Neural cell (in vitro differentiated cells): Measurements from ENCODE around the gene RPUSD3. TPM values are rescaled to one million over a fixed set of nuclear protein-coding genes. Genes with fewer than 3 reads are reported as not detected.

ENCODE experiments used
- H2AFZ ChIP-seq: fragments of 200-600, 300-800 bp; sonication (generic), shearing (Covaris generic); 2 replicates; pipeline ENCODE4 v1.6.0; 2014; ENCODE audit warnings: low read depth, mild to moderate bottlenecking, antibody characterized with exemption, low read length, moderate library complexity
- H3F3A ChIP-seq: fragments of 200-600 bp; shearing (Covaris generic); 2 replicates; pipeline ENCODE4 v1.6.1; 2016; ENCODE audit warnings: mild to moderate bottlenecking, moderate library complexity, mixed read lengths, antibody characterized with exemption, low read length; ENCODE audit not compliant: insufficient read depth, poor library complexity, severe bottlenecking
- H3K27ac ChIP-seq: fragments of 200-600, 300-800 bp; sonication (generic), shearing (Covaris generic); 2 replicates; pipeline ENCODE4 v1.5.1; 2014; ENCODE audit warnings: mild to moderate bottlenecking, low read length, moderate library complexity
- H3K27me3 ChIP-seq: fragments of 300-800, 200-600 bp; sonication (generic), shearing (Covaris generic); 2 replicates; pipeline ENCODE4 v1.6.0; 2014; ENCODE audit warnings: mild to moderate bottlenecking, low read depth, low read length, moderate library complexity; ENCODE audit not compliant: insufficient read depth
- H3K36me3 ChIP-seq: fragments of 300-800, 200-600 bp; sonication (generic), shearing (Covaris generic); 2 replicates; pipeline ENCODE4 v1.5.1; 2014; ENCODE audit warnings: mild to moderate bottlenecking, antibody characterized with exemption, low read length, moderate library complexity; ENCODE audit not compliant: insufficient read depth
- H3K4me2 ChIP-seq: fragments of 300-800, 200-600 bp; sonication (generic), shearing (Covaris generic); 2 replicates; pipeline ENCODE4 v1.6.0; 2014; ENCODE audit warnings: mild to moderate bottlenecking, low read length
- H3K4me3 ChIP-seq: fragments of 300-800, 200-600 bp; sonication (generic), shearing (Covaris generic); 2 replicates; pipeline ENCODE4 v1.5.1; 2014; ENCODE audit warnings: mild to moderate bottlenecking, low read length, moderate library complexity
- H3K79me2 ChIP-seq: fragments of 200-600 bp; shearing (Covaris generic); replicated peaks from 2 replicates; pipeline ENCODE4 v1.6.0; 2014; ENCODE audit warnings: mild to moderate bottlenecking, low read length, moderate library complexity; ENCODE audit not compliant: insufficient read depth
- H3K9ac ChIP-seq: fragments of 300-800, 200-600 bp; sonication (generic), shearing (Covaris generic); 2 replicates; pipeline ENCODE4 v1.6.1; 2016; ENCODE audit warnings: mild to moderate bottlenecking, low read length, mixed read lengths
- H3K9me2 ChIP-seq: fragments of 200-600 bp; shearing (Covaris generic); 2 replicates; pipeline ENCODE4 v1.6.1; 2016; ENCODE audit warnings: mild to moderate bottlenecking, low read length, mixed read lengths; ENCODE audit not compliant: insufficient read depth
- H3K9me3 ChIP-seq: fragments of 200-600, 300-800 bp; sonication (generic), shearing (Covaris generic); 2 replicates; pipeline ENCODE4 v1.6.1; 2016; ENCODE audit warnings: mild to moderate bottlenecking, mixed run types, low read length, moderate library complexity, mixed read lengths
- H4K20me1 ChIP-seq: fragments of 200-600 bp; shearing (Covaris generic); 2 replicates; pipeline ENCODE4 v1.6.1; 2016; ENCODE audit warnings: mild to moderate bottlenecking, mixed run types; ENCODE audit not compliant: insufficient read depth
- EP300 ChIP-seq: fragments of 450-650 bp; conservative IDR thresholded peaks from 2 replicates; pipeline ENCODE4 v1.6.1; 2014; ENCODE audit warnings: antibody characterized with exemption, mild to moderate bottlenecking, moderate library complexity; ENCODE audit not compliant: poor library complexity, severe bottlenecking
- EZH2 ChIP-seq: fragments of 200-600, 300-800 bp; shearing (Covaris generic), sonication (generic); IDR thresholded peaks from 2 replicates; pipeline ENCODE4 v1.6.1; 2014; ENCODE audit warnings: antibody characterized with exemption, low read length, borderline replicate concordance, mild to moderate bottlenecking; ENCODE audit not compliant: insufficient read depth, poor library complexity, severe bottlenecking
- RAD21 ChIP-seq: fragments of 450-650 bp; conservative IDR thresholded peaks from 2 replicates; pipeline ENCODE4 v1.6.1; 2014; ENCODE audit warnings: antibody characterized with exemption, mild to moderate bottlenecking, moderate library complexity
- SMC3 ChIP-seq: fragments of 450-650 bp; conservative IDR thresholded peaks from 2 replicates; pipeline ENCODE4 v1.6.1; 2014; ENCODE audit warnings: antibody characterized with exemption, mild to moderate bottlenecking, moderate library complexity; ENCODE audit not compliant: poor library complexity
- TAF1 ChIP-seq: IDR thresholded peaks from 2 replicates; pipeline ENCODE4 v1.6.1; 2012; ENCODE audit warnings: low read depth
- polyA plus RNA-seq: library from polyadenylated mRNA; depleted of rRNA; stranded (reverse); fragments of >200 nt; gene quantifications from 2 replicates; pipeline ENCODE4 v1.2.3, GENCODE V29; 2014
- TF ChIP-seq, protein P1 (sequence below): fragments of 450-650 bp; IDR thresholded peaks from 2 replicates; pipeline ENCODE4 v1.5.1; 2014; ENCODE audit warnings: antibody characterized with exemption, mild to moderate bottlenecking, moderate library complexity; ENCODE audit not compliant: poor library complexity, severe bottlenecking
- TF ChIP-seq, protein P2 (sequence below): IDR thresholded peaks from 2 replicates; pipeline ENCODE4 v1.6.1; 2012; ENCODE audit warnings: borderline replicate concordance

RPUSD3 gene
- polyA plus RNA-seq, 1 donor from 2014 or later = 35.2 TPM

DNA sequence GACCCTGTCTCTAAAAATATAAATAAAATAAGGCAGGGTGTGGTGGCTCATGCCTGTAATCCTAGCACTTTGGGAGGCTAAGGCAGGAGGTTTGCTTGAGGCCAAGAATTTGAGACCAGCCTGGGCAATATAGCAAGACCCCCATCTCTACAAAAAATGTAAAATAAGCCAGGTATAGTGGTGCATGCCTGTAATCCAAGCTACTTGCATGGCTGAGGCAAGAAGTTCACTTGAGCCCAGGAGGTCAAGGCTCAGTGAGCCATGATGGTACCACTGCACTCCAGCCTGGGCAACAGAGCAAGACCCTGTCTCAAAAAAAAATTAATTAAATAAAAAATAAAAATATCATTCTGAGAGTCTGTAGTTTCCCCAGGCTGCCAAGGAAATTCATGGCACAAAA is 42.5 kb upstream of the RPUSD3 start:
- no peaks in the 10 kb centered on the region for H3K27me3 ChIP-seq
- no peaks in the 10 kb centered on the region for H4K20me1 ChIP-seq
- H3F3A ChIP-seq = peaks cover 3% of the 10 kb centered on the region
- H3K4me3 ChIP-seq = no peak overlapping the region
- peaks cover 9% of the 10 kb centered on the region for H3K79me2 ChIP-seq
- no peak overlapping the region for H3K9ac ChIP-seq
- H3K9me2 ChIP-seq = no peaks in the 10 kb centered on the region
- no peaks in the 10 kb centered on the region for H3K36me3 ChIP-seq
- no peak overlapping the region for H3K4me2 ChIP-seq
- TF ChIP-seq TAF1 (no peak), SMC3 (no peak)
- no peak overlapping the region for H3K27ac ChIP-seq
- no peak overlapping the region for H2AFZ ChIP-seq
- no peaks in the 10 kb centered on the region for H3K9me3 ChIP-seq

DNA sequence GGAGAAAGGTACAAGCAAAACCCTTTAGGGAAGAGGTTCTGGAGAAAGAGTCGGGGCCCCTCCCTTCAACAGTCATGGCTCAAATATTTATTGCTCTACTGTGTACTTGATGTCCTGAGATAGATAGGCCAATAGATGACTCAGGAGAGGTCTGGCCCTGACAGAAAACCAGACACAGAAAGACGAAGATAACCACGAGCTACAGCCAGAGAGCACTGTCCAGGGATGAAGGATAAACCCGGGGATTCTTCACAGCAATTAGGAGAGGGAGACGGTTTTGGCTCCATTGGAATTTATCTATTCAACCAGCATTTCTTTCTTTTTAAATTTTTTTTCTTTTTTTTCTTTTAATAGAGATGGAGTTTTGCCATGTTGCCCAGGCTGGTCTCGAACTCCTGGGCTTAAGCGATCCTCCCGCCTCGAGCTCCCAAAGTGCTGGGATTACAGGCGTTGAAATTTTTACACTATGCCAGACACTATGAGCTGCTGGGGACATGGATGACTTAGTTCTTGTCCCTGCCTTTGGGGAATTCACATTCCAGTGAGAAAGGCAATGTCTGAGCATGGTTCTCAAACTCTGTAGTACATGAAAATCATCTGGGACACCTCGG is 40.9 kb upstream of the RPUSD3 start:
- Histone ChIP-seq H3K27me3 (no peaks in the 10 kb centered on the region), H3F3A (peaks cover 2% of the 10 kb centered on the region), H3K9me2 (no peaks in the 10 kb centered on the region), H3K9me3 (no peaks in the 10 kb centered on the region), H3K79me2 (no peaks in the 10 kb centered on the region), H3K4me2 (no peak overlapping the region), H3K9ac (no peak overlapping the region), H3K4me3 (no peak overlapping the region), H3K36me3 (no peaks in the 10 kb centered on the region), H4K20me1 (no peaks in the 10 kb centered on the region), H3K27ac (no peak overlapping the region), H2AFZ (no peak overlapping the region)
- TF ChIP-seq EP300 (no peak), SMC3 (no peak), RAD21 (no peak), EZH2 (no peak)
- TF ChIP-seq, protein P1, sequence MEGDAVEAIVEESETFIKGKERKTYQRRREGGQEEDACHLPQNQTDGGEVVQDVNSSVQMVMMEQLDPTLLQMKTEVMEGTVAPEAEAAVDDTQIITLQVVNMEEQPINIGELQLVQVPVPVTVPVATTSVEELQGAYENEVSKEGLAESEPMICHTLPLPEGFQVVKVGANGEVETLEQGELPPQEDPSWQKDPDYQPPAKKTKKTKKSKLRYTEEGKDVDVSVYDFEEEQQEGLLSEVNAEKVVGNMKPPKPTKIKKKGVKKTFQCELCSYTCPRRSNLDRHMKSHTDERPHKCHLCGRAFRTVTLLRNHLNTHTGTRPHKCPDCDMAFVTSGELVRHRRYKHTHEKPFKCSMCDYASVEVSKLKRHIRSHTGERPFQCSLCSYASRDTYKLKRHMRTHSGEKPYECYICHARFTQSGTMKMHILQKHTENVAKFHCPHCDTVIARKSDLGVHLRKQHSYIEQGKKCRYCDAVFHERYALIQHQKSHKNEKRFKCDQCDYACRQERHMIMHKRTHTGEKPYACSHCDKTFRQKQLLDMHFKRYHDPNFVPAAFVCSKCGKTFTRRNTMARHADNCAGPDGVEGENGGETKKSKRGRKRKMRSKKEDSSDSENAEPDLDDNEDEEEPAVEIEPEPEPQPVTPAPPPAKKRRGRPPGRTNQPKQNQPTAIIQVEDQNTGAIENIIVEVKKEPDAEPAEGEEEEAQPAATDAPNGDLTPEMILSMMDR = no peak
- TF ChIP-seq, protein P2, sequence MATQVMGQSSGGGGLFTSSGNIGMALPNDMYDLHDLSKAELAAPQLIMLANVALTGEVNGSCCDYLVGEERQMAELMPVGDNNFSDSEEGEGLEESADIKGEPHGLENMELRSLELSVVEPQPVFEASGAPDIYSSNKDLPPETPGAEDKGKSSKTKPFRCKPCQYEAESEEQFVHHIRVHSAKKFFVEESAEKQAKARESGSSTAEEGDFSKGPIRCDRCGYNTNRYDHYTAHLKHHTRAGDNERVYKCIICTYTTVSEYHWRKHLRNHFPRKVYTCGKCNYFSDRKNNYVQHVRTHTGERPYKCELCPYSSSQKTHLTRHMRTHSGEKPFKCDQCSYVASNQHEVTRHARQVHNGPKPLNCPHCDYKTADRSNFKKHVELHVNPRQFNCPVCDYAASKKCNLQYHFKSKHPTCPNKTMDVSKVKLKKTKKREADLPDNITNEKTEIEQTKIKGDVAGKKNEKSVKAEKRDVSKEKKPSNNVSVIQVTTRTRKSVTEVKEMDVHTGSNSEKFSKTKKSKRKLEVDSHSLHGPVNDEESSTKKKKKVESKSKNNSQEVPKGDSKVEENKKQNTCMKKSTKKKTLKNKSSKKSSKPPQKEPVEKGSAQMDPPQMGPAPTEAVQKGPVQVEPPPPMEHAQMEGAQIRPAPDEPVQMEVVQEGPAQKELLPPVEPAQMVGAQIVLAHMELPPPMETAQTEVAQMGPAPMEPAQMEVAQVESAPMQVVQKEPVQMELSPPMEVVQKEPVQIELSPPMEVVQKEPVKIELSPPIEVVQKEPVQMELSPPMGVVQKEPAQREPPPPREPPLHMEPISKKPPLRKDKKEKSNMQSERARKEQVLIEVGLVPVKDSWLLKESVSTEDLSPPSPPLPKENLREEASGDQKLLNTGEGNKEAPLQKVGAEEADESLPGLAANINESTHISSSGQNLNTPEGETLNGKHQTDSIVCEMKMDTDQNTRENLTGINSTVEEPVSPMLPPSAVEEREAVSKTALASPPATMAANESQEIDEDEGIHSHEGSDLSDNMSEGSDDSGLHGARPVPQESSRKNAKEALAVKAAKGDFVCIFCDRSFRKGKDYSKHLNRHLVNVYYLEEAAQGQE = no peak
